Muscle layer of colon (tissue), 2 donors: ENCODE data around the gene CNR1.

Source experiments
- H3K27ac ChIP-seq: one replicate; pipeline ENCODE4 v1.7.0; 2013; ENCODE audit warnings: low read depth, mild to moderate bottlenecking, low read length, moderate library complexity
- H3K27me3 ChIP-seq, 2 donors: one replicate each; pipeline ENCODE4 v1.7.0; 2013; ENCODE audit warnings: low read length in 2 of 2, mild to moderate bottlenecking in 2 of 2; ENCODE audit not compliant: insufficient read depth in 2 of 2, control insufficient read depth in 1 of 2
- H3K36me3 ChIP-seq: one replicate; pipeline ENCODE4 v1.7.0; 2013; ENCODE audit warnings: mild to moderate bottlenecking, low read length; ENCODE audit not compliant: insufficient read depth
- H3K4me1 ChIP-seq: one replicate; pipeline ENCODE4 v1.7.0; 2013; ENCODE audit warnings: mild to moderate bottlenecking, low read length; ENCODE audit not compliant: insufficient read depth
- H3K4me3 ChIP-seq, 2 donors: one replicate each; pipeline ENCODE4 v1.7.0; 2013; ENCODE audit warnings: low read length in 2 of 2, low read depth in 1 of 2, mild to moderate bottlenecking in 1 of 2, moderate library complexity in 1 of 2
- H3K9ac ChIP-seq: one replicate; pipeline ENCODE4 v1.7.0; 2013; ENCODE audit warnings: low read length
- H3K9me3 ChIP-seq: one replicate; pipeline ENCODE4 v1.7.0; 2013; ENCODE audit warnings: mild to moderate bottlenecking, low read length
- donor health status: abdominal sarcoma.
- donor health status: Adenocarcinoma of cecum.

CNR1 gene

DNA sequence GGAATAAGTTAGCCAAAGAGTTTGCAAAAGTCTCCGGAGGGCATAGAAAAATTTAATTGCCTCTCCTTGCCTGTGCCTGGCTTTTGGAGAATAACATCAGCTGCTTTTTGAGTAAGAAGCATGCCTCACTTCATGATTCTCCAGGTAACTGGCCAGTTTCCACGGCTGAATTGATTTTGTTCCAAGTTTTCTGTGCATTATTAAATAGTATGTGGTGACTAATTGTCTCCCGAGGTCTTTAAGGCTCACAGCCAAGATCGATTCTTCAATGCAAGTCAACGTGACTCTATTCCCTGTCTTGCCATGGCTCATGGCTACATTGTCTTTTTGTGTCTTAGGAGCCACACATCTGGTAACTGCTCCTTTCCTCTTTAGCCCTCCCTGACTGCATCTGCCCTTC, 54.2 kb downstream of the CNR1 start:
- Histone ChIP-seq H3K27me3 (no peaks in the 10 kb centered on the region), H3K4me3 (no peak overlapping the region), H3K36me3 (no peaks in the 10 kb centered on the region), H3K9me3 (no peaks in the 10 kb centered on the region), H3K9ac (no peak overlapping the region), H3K4me1 (no peaks in the 10 kb centered on the region), H3K27ac (no peak overlapping the region)

DNA sequence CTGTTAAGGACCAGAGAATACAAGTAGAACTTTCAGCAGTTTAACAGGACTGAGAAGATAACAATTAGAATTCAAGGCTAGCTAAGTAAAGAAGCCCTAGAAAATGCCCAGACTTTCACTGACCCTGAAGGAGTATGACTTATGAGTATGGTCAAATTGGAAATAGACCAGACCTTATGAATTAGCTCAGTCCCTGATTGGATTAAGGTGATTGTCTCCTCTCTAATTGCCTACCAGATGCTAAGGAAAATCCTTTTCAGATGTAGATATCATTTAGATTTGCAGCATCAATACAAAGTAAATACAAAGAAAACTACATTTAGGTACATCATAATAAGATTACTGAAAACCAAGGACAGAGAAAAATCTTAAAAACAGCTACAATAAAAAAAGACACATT, 58.9 kb downstream of the CNR1 start:
- H3K9me3 ChIP-seq: no peaks in the 10 kb centered on the region
- no peaks in the 10 kb centered on the region for H3K4me1 ChIP-seq
- H3K27me3 ChIP-seq: no peaks in the 10 kb centered on the region
- H3K36me3 ChIP-seq: no peaks in the 10 kb centered on the region
- H3K27ac ChIP-seq: no peak overlapping the region
- no peak overlapping the region for H3K4me3 ChIP-seq
- no peak overlapping the region for H3K9ac ChIP-seq

DNA sequence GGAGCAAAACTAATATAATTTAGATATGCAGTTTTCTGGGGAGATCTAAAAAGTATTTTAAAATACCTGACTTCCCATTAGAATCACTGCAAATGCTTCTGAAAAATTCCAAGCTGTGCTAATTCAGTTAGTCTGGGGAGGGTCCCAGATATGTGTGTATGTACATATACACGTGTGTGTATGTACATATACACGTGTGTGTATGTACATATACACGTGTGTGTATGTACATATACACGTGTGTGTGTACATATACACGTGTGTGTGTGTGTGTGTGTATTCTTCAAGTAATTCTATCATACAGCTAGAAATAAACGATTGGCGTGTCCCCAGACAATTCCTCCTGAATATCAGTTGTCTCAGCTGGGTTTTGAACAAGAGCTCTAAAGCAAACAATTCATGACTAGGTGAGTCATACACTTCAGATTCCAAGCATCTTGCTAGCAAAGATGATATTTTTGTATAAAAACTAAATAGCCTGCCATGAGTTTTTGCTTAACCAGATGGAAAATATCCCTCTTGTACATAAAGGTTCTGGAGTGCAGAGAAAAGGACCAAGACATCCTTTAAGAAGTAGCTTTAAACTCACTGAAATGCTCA, 60.3 kb downstream of the CNR1 start:
- Histone ChIP-seq H3K9ac (no peak overlapping the region), H3K36me3 (no peaks in the 10 kb centered on the region), H3K9me3 (no peaks in the 10 kb centered on the region), H3K4me3 (no peak overlapping the region), H3K4me1 (no peaks in the 10 kb centered on the region), H3K27ac (no peak overlapping the region), H3K27me3 (no peaks in the 10 kb centered on the region)
